ENCODE measurements around the gene MAPK10. TPM values are rescaled to one million over a fixed set of nuclear protein-coding genes. Genes with fewer than 3 reads are reported as not detected.

MAPK10 gene
- total and polyA plus RNA-seq, 9 of the 15 experiments (the other 6 are each of a cell fraction or from before 2014, with no cell fraction given): 0.10 to 0.53 (median 0.18) TPM; not detected in 4

DNA sequence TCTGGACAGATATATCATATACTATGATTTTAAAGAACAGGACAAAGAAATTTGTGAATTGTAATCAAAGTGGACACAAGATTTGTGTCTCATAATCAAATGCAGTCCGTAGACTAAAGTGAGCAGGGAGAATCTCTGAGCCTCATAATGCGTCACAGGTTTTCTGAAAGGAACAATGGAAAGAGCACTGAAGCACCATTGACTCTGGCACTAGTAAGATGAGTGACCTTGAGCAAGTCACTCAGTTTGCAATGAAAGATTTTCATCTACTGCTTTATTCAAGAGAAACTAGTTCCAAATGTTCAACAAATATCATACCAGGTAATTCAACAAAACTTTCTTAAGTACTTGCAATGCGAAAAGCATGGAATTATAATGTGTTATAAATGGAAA is 315.3 kb downstream of the MAPK10 start (continued):
- TF ChIP-seq ADNP (tag; IDR thresholded peaks at IDR 0.05) (no peak), PHF20 (IDR thresholded peaks at IDR 0.05; ENCODE audit: partially characterized antibody) (no peak), ZBTB17 (CRISPR knock-in tag; IDR thresholded peaks at IDR 0.05) (no peak), ZNF561 (CRISPR knock-in tag; conservative IDR thresholded peaks at IDR 0.05) (no peak), PTRF (tag; IDR thresholded peaks at IDR 0.05) (no peak), YY1 (IDR thresholded peaks at IDR 0.05; ENCODE audit: borderline replicate concordance in 1 of 3, control insufficient read depth in 1 of 3, extremely low read depth in 1 of 3, insufficient read depth in 3 of 3, insufficient read length in 1 of 3, insufficient replicate concordance in 2 of 3, low read depth in 1 of 3, low read length in 2 of 3) (no peak)

DNA sequence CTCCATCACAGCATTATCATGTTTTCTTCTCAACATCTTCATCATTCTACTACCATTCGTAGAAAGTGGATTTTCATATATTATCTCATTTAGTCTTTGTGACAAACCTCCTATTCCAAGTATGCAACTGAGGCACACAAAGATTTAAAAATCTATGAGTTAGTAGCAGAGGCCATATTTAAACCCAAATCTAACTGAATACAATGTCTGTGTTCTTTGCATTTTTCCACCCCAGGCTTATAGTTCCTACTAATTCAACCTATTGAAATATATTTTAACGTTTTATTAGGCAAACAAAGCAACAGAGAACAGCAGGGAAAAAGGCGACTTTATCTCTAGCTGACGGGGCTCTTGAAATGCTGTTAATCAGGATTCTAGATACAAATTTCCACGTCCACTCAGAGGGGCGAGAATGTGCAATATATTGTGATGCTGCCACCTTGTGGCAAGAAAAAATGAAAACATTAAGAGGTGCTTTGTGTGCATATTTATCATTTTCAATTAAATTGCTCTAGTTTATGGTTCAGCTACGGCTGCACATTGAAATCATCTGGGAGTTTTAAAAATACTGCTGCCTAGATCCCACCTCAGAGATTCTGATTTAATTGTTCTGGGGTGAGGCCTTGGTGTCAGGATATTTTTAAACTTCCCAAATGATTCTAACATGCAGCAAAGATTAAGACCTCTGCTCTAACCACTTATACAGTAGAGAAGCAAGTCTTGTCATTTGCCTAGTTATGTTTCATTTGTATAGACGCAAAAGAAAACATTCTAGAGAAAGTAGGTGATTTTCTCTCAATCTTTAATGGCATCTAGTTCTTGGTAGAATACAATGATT is 315.9 kb downstream of the MAPK10 start:
- ATAC-seq (peak; percentile 84), FAIRE-seq (peak; percentile 83), DNase-seq (ENCODE audit: extremely low read depth in 1 of 4, low spot score in 3 of 4) (peak; percentile 20 to 61 (median 28))
- Histone ChIP-seq H3K4me1 (replicated peaks in 1 of 2; ENCODE audit: control insufficient read depth in 2 of 2, insufficient read depth in 2 of 2, low read length in 2 of 2) (no peaks in the 10 kb centered on the region), H3K4me3 (no peak overlapping the region), H4K20me1 (replicated peaks; ENCODE audit: control insufficient read depth, insufficient read depth, low read length) (no peaks in the 10 kb centered on the region), H3K9me3 (replicated peaks; ENCODE audit: control insufficient read depth, insufficient read depth, low read depth, low read length) (no peaks in the 10 kb centered on the region), H3K27me3 (ENCODE audit: control insufficient read depth in 2 of 2, insufficient read depth in 2 of 2, low read length in 2 of 2) (0 out of 5 replicates have a peak, but pooled peaks cover 0 to 6% of the 10 kb centered on the region in 2 experiments), H3K9ac (ENCODE audit: insufficient read depth in 1 of 2, low read depth in 2 of 2, low read length in 2 of 2) (no peak overlapping the region), H3K36me3 (ENCODE audit: control insufficient read depth, insufficient read depth, low read length) (no peaks in the 10 kb centered on the region), H3K9me1 (ENCODE audit: control insufficient read depth, insufficient read depth, low read length) (peaks cover 3% of the 10 kb centered on the region), H3K79me2 (ENCODE audit: control insufficient read depth, insufficient read depth, low read length) (no peaks in the 10 kb centered on the region), H3K4me2 (ENCODE audit: insufficient read depth, low read length) (no peak overlapping the region), H2AFZ (ENCODE audit: low read depth, low read length) (no peak overlapping the region), H3K27ac (ENCODE audit: extremely low read depth, low read depth, low read length) (no peak overlapping the region)
- POLR2A ChIA-PET: no interaction called here
- CTCF ChIA-PET (ENCODE audit: low intra/inter-chr PET ratio): interaction anchor here (0.6 to 1.5 kb wide), 3 partner anchors 9 to 896 kb away, joined by 3 to 5 read pairs (median 3); no protein-coding TSS in a partner anchor
- intact Hi-C loops (cut with micrococcal nuclease) (loop anchor here (1.0 to 10.0 kb wide), 5 partner anchors 181 to 962 kb away; no protein-coding TSS in a partner anchor), in situ Hi-C loops (cut with MboI) (loop anchor here (25.0 kb wide), 1 partner anchor 907 kb away; no protein-coding TSS in a partner anchor)
- WGBS (ENCODE audit: insufficient coverage, low coverage, missing lambda C conversion rate): 0% methylated on average over 8 of the region's 8 CpGs
- BruUV-seq (replicated peaks): no TSS peak
- TF ChIP-seq, protein P1, sequence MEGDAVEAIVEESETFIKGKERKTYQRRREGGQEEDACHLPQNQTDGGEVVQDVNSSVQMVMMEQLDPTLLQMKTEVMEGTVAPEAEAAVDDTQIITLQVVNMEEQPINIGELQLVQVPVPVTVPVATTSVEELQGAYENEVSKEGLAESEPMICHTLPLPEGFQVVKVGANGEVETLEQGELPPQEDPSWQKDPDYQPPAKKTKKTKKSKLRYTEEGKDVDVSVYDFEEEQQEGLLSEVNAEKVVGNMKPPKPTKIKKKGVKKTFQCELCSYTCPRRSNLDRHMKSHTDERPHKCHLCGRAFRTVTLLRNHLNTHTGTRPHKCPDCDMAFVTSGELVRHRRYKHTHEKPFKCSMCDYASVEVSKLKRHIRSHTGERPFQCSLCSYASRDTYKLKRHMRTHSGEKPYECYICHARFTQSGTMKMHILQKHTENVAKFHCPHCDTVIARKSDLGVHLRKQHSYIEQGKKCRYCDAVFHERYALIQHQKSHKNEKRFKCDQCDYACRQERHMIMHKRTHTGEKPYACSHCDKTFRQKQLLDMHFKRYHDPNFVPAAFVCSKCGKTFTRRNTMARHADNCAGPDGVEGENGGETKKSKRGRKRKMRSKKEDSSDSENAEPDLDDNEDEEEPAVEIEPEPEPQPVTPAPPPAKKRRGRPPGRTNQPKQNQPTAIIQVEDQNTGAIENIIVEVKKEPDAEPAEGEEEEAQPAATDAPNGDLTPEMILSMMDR (IDR thresholded peaks at IDR 0.05 in 2 of 3, conservative IDR thresholded peaks at IDR 0.05 in 1 of 3; ENCODE audit: insufficient read depth in 2 of 3, low read depth in 1 of 3, low read length in 3 of 3): peak; percentile 39 to 70 (median 49); a peak in 4 of 6 replicates
- TF ChIP-seq ZNF76 (CRISPR knock-in tag; IDR thresholded peaks at IDR 0.05; ENCODE audit: borderline replicate concordance) (no peak), MAFG (tag; conservative IDR thresholded peaks at IDR 0.05) (0 out of 2 replicates have a peak, but pooled peaks have one; percentile 7), KAT7 (CRISPR knock-in tag; IDR thresholded peaks at IDR 0.05; ENCODE audit: borderline replicate concordance) (no peak)
- TF ChIP-seq, protein P2, sequence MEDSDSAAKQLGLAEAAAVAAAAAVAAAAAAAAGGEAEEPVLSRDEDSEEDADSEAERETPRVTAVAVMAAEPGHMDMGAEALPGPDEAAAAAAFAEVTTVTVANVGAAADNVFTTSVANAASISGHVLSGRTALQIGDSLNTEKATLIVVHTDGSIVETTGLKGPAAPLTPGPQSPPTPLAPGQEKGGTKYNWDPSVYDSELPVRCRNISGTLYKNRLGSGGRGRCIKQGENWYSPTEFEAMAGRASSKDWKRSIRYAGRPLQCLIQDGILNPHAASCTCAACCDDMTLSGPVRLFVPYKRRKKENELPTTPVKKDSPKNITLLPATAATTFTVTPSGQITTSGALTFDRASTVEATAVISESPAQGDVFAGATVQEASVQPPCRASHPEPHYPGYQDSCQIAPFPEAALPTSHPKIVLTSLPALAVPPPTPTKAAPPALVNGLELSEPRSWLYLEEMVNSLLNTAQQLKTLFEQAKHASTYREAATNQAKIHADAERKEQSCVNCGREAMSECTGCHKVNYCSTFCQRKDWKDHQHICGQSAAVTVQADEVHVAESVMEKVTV (CRISPR knock-in tag; IDR thresholded peaks at IDR 0.05): peak; percentile 46; the same call in 1 of the 2 replicates
